Heart right ventricle (tissue), 16 donors: Measurements from ENCODE around the gene SLC22A13. TPM values are rescaled to one million over a fixed set of nuclear protein-coding genes. Genes with fewer than 3 reads are reported as not detected.
A peak's percentile ranks its signal among the peaks of the same experiment; 100 is the strongest.

Source experiments
- ATAC-seq, 8 donors: fragments of 200-7000 bp; cut with Tn5 transposase; one replicate each; pipeline ENCODE4 v1.9.1; 2020; ENCODE audit warnings: mild to moderate bottlenecking in 8 of 8, moderate library complexity in 8 of 8, moderate number of reproducible peaks in 1 of 8
- DNase-seq, 2 donors: peaks; one replicate each; pipeline ENCODE4 v3.0.0-alpha.2; 2020
- H3K27ac ChIP-seq, 10 donors: fragments of 200-600 bp; sonication (generic) in 2 of 10; one replicate each; pipeline versions ENCODE4 v1.5.0 to v1.8.0; 2020 to 2022; ENCODE audit warnings: mild to moderate bottlenecking in 3 of 10
- H3K27me3 ChIP-seq, 7 donors: fragments of 200-600 bp; one replicate each; pipeline ENCODE4 v1.8.0; 2021 to 2022; ENCODE audit warnings: mild to moderate bottlenecking in 2 of 7
- H3K36me3 ChIP-seq, 9 donors: fragments of 200-600 bp; sonication (generic) in 1 of 9; one replicate each; pipeline versions ENCODE4 v1.5.0 to v1.8.0; 2020 to 2022; ENCODE audit warnings: mild to moderate bottlenecking in 2 of 9
- H3K4me1 ChIP-seq, 9 donors: fragments of 200-600 bp; sonication (generic) in 1 of 9; one replicate each; pipeline versions ENCODE4 v1.5.0 to v1.8.0; 2020 to 2022; ENCODE audit warnings: mild to moderate bottlenecking in 4 of 9
- H3K4me3 ChIP-seq, 10 donors: fragments of 200-600 bp; sonication (generic) in 2 of 10; one replicate each; pipeline versions ENCODE4 v1.5.0 to v1.8.0; 2020 to 2022; ENCODE audit warnings: mild to moderate bottlenecking in 7 of 10, moderate library complexity in 2 of 10
- H3K9me3 ChIP-seq, 11 donors: fragments of 200-600 bp in 10 of 11; sonication (generic) in 2 of 11; one replicate each; pipeline versions ENCODE4 v1.5.0 to v1.8.0; 2013 to 2022; ENCODE audit warnings: mild to moderate bottlenecking in 2 of 11, control low read depth in 1 of 11, moderate library complexity in 1 of 11
- CTCF ChIP-seq, 9 donors: fragments of 200-600 bp; sonication (generic) in 2 of 9; IDR thresholded peaks; one replicate each; pipeline versions ENCODE4 v1.5.0 to v1.8.0; 2021 to 2022; ENCODE audit warnings: antibody characterized with exemption in 9 of 9, mild to moderate bottlenecking in 5 of 9, moderate library complexity in 1 of 9
- WGBS, 2 donors: extraction: QIAGEN DNeasy Blood & Tissue Kit; methylation state at CpG; one replicate each; pipeline ENCODE4 v1.1.7; 2013; ENCODE audit warnings: inconsistent platforms in 1 of 2; 5-methylcytosine and 5-hydroxymethylcytosine counted together
- intact Hi-C, 10 donors: fragments of 100-400 bp; cut with DNase I; formaldehyde crosslinking; loops; one replicate each; pipeline versions ENCODE4 v1.11.1 to v1.14.2; 2022
- polyA plus RNA-seq, 2 donors: library from polyadenylated mRNA; stranded (reverse); fragments of 200-250 nt; gene quantifications; one replicate each; pipeline ENCODE4 v1.2.3, GENCODE V29; 2013
- total RNA-seq, 10 donors: library from RNA; stranded (reverse); fragmentation: NEBNext Ultra II Directional in 3 of 10; extraction: Animal tissue kit (Norgen Biotek cat#: 25700) in 3 of 10; gene quantifications; one replicate each; pipeline versions ENCODE4 v1.2.1 to v1.2.4, GENCODE V29; 2021 to 2023
- donor health status: Arrhythmogenic right ventricular cardiomyopathy.
- donor health status: ischemic (EF 13 %, LVEDD 7.1; RV severe dilation, severe dysfunction).
- donor health status: healthy with polysubstance abuse.
- donor health status: DM: no; HTN: yes; CAD: no.
- donor health status: DM: no; HTN: no; CAD: no.
- donor health status: ischemic (EF 25% LVEDD 6.9; RV normal size, moderate dysfunction).
- donor health status: ischemic (EF 25% LVEDD 5.7; RV mildly dilated, moderate dysfunction).
- donor health status: healthy.
- donor health status: DM: yes; HTN: yes; CAD: no.
- donor health status: Ischemic cardiomyopathy.
- donor health status: ischemic (EF 35%, LVEDD 5.7; RV mildly dilated, moderate dysfunction).
- donor health status: nonischemic (EF 11% LVEDD 7.7; RV severe dilation, severe dysfunction).
- donor health status: DM: yes; HTN: yes; CAD: no.
- donor health status: PGD.
- donor health status: ischemic (EF 29% LVEDD 5.4; RV normal size, mild dysfunction).
- donor health status: nonischemic (EF 23%, LVEDD 6.1; RV moderate dilation, normal function).

Gene SLC22A13
- total and polyA plus RNA-seq, 12 donors, result 0.03 to 0.49 (median 0.25) TPM; not detected in 4

- H3K4me3 ChIP-seq, result no peak overlapping the region
- intact Hi-C loops, result loop anchor here in 1 of 10 donors (10.0 kb wide), 1 partner anchor 60 kb away; the partner anchor contains the start of gene OXSR1
- TF ChIP-seq CTCF (IDR thresholded peaks at IDR 0.05), result no peak
- 94 to 96% methylated on average over 4 of the region's 4 CpGs for WGBS, 2 donors
- ATAC-seq (no peak), DNase-seq (no peak)
- peaks cover 0 to 72% (median 15%) of the 10 kb centered on the region in 9 donors for H3K36me3 ChIP-seq
- H3K9me3 ChIP-seq, result no peaks in the 10 kb centered on the region
- peaks cover 0 to 18% (median 7%) of the 10 kb centered on the region in 9 donors for H3K4me1 ChIP-seq
- H3K27me3 ChIP-seq, result no peaks in the 10 kb centered on the region
- H3K27ac ChIP-seq, result no peak overlapping the region
Measured at GRCh38 chr3:38224357-38224756, 41.3 kb upstream of the SLC22A13 start.

- DNase-seq (no peak), ATAC-seq (no peak)
- H3K9me3 ChIP-seq, result no peaks in the 10 kb centered on the region
- H3K36me3 ChIP-seq, result peaks cover 0 to 91% (median 23%) of the 10 kb centered on the region in 9 donors
- H3K27ac ChIP-seq, result peak overlapping the region in 1 of 10 donors; percentile 1
- no peak for TF ChIP-seq CTCF (IDR thresholded peaks at IDR 0.05)
- no peak overlapping the region for H3K4me3 ChIP-seq
- peaks cover 0 to 19% (median 7%) of the 10 kb centered on the region in 9 donors for H3K4me1 ChIP-seq
- H3K27me3 ChIP-seq, result no peaks in the 10 kb centered on the region
- intact Hi-C loops, result loop anchor here in 1 of 10 donors (10.0 kb wide), 1 partner anchor 61 kb away; the partner anchor contains the start of gene OXSR1
- 89% methylated on average over 2 of the region's 2 CpGs for WGBS, 2 donors
Measured at GRCh38 chr3:38226273-38226672, 39.3 kb upstream of the SLC22A13 start.

GRCh38 chr3:38227989-38228388 lies 37.6 kb upstream of the SLC22A13 start:
- peaks cover 0 to 19% (median 7%) of the 10 kb centered on the region in 9 donors for H3K4me1 ChIP-seq
- intact Hi-C loops, result loop anchor here in 1 of 10 donors (10.0 kb wide), 1 partner anchor 63 kb away; the partner anchor contains the start of gene OXSR1
- TF ChIP-seq CTCF (IDR thresholded peaks at IDR 0.05), result no peak
- WGBS, 2 donors, result 61 to 62% methylated on average over 2 of the region's 2 CpGs
- H3K4me3 ChIP-seq, result no peak overlapping the region
- peak overlapping the region in 1 of 10 donors; percentile 32 for H3K27ac ChIP-seq
- H3K36me3 ChIP-seq, result peaks cover 0 to 91% (median 23%) of the 10 kb centered on the region in 9 donors
- no peaks in the 10 kb centered on the region for H3K27me3 ChIP-seq
- H3K9me3 ChIP-seq, result no peaks in the 10 kb centered on the region
- ATAC-seq (peak in 7 of 8 donors; percentile 55 to 95 (median 75)), DNase-seq (no peak)

- H3K36me3 ChIP-seq, result peaks cover 0 to 91% (median 23%) of the 10 kb centered on the region in 9 donors
- H3K9me3 ChIP-seq, result no peaks in the 10 kb centered on the region
- DNase-seq (no peak), ATAC-seq (no peak)
- no peaks in the 10 kb centered on the region for H3K27me3 ChIP-seq
- peaks cover 0 to 19% (median 7%) of the 10 kb centered on the region in 9 donors for H3K4me1 ChIP-seq
- 88 to 89% methylated on average over 1 of the region's 1 CpG for WGBS, 2 donors
- intact Hi-C loops, result loop anchor here in 1 of 10 donors (10.0 kb wide), 1 partner anchor 64 kb away; the partner anchor contains the start of gene OXSR1
- TF ChIP-seq CTCF (IDR thresholded peaks at IDR 0.05), result no peak
- H3K4me3 ChIP-seq, result no peak overlapping the region
- no peak overlapping the region for H3K27ac ChIP-seq
Measured at GRCh38 chr3:38229036-38229435, 36.6 kb upstream of the SLC22A13 start.
